NCI-H146 (cell line): Measurements from ENCODE around the gene AJAP1.

ENCODE experiments used
- DNase-seq: peaks from one replicate; lab custom pipeline; 2025; lab: John Stamatoyannopoulos, UW

The AJAP1 gene

DNA sequence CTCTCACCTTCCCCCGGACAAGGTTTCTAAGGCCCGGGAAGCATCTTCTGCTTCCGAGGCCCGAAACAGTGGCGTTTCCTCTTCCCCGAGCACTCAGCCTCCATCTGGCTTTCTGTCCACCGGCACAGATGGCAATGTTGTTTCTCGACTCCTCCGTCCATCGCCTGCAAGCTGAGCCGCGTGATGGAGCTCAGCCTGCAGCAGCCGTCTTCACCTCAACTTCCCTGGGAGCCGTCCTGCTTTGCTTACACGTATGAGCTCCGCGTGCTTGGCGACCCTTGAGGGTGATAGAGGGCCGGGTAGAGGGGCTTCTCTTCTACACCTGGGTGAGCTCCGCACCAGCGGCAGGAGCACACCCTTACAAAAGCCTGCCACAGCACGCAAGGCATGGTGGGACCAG is 80.4 kb downstream of the AJAP1 start:
- DNase-seq: no peak

DNA sequence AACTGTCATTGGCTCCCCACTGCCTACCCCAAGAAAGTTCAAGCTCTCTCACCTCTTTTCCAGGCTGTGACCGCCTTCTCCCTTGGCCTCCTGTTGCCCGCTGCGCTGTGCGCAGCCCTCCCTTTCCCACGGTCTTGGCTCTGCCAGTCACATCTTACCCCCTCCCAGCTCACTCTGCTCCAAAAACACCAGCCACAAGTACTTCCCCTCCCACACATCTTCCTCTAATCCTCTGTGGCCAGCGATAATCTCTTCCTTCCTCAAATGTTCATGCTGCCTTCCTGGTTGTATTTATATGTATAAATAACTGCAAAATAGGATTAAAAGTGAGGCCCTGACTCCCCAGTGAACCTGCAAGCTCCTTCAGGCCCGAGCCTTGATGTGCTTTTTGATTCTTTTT is 81.8 kb downstream of the AJAP1 start:
- no peak for DNase-seq

DNA sequence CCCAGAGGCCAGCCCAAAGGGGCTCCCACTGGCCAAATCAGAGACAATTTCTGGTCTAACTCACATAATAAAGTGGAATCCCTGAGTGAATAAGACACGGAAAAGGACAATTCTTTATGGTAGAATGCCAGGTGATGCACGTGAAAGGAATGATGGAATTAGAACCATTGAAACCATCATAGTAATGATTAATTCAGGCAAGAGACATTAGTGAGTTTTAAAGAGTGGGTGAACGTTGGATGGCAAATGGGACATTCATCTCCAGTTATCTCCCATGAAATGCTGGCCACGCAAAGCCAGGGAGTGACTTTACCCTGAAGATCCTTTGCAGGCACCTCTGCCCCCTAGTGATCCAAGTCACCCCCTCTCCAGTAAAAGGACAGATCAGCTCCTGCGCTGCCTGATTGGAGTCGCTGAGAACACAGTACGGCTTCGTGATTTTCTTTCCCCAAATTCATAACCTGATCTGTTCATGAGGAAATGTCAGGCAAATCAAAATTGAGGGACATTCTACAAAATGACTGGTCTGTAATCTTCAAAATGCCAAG is 87.5 kb downstream of the AJAP1 start:
- no peak for DNase-seq

DNA sequence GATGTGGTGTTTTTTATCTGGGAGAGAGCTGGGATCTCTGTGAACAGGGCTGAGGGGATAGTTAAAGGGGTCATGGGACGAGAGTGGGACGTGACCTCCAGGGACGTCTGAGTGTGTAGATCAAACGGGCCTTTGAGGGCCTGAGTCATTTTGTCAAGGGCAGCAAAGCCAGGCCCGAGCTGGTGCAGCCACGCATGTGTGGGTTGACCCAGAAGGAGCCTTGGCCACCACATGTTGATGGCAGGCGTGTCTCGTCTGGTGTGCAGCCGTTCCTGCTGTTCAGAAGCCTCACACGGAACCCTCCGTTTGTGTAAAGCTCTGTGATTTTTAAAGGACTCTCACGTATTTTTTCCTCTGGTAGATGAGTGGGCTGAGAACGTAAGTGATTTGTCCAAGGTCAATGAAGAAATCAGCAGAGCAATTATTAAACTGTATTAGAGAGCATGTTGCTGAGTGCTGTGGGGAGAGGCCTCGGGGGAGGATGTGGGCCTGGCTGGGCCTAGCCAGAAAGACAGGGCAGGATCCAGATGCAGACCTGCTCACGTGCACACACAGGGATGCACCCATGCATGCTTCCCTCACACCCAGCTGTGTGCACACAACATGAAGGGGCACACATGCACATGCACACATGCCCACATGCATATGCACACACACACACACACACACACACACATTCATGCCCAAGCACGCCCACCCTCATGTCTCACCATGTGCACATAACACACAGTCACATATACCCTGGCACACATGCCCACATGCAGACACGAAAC is 89.8 kb downstream of the AJAP1 start:
- DNase-seq: no peak

DNA sequence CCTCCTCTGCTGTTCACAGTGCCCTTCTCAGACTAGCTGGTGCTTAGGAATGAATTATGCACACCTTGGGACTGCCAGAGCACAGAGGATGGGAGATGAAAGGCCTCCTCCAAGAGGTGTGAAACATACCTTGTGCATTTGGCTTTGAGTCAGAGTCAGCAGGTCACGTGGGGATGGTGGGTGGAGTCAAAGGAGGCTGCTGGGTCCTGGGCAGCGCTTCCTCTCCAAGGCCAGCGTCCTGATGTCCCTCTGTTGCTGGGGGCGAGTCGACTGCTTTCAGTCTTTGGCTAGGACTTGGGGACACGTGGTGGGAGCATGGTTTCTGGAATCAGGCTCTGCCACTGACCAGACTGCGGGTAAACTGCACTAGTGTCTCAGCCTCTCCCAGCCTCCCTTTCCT is 91.2 kb downstream of the AJAP1 start:
- DNase-seq: no peak

DNA sequence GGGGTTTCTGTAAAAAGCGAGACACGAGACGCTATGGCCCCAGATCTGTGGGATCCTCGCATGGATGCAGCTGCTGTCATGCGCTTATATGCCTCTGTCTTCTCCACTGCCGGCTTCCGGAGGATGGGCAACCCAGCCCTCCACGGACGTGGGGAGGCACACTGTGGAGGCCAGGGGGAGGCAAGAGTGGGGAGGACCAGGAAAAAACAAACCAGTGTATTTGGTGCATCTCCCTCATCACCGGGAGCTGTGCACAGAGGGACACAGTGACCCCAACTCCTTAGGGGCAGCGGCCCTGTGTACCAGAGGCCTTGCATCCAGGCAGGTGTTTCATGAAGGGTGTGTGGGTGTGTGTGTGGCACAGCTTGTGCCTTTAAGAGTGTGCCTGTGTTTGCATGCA is 95.0 kb downstream of the AJAP1 start:
- DNase-seq: no peak

DNA sequence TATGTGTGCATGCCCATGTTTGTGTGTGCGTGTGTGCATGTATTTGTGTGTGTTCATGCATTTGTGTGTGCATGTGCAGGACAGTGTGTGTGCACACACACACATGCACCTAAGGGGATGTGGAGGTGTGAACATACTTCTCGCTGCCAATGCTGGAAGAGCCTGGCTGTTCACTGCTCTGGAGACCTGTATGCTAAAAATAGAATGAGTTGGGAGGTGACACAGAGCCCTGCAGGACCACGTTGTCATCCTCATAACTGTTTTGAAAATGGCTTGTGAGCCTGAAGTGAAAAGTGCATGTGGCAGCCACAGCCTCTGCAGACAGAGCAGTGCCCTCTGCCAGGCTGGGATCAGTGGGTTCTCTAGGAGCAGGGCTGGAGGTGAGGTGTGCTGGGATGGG is 95.8 kb downstream of the AJAP1 start:
- no peak for DNase-seq

DNA sequence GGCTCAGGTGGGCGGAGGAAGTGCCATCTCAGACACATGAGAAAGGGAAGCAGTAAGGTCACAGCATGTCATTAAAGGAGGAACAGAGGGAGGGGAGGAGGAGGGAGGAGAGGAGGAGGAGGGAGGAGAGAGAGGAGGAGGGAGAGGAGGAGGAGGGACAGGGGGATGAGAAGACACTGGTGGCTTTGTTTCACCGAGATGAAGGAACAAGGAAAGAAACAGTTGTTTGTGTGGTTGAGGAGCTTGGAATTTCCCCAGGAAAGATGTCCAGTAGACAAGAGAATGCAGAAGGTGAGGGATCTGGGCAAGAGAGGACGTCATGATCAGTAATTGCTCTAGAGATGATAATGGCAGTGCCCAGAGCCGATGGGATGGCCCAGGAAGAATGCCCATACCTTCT is 97.7 kb downstream of the AJAP1 start:
- DNase-seq: no peak

DNA sequence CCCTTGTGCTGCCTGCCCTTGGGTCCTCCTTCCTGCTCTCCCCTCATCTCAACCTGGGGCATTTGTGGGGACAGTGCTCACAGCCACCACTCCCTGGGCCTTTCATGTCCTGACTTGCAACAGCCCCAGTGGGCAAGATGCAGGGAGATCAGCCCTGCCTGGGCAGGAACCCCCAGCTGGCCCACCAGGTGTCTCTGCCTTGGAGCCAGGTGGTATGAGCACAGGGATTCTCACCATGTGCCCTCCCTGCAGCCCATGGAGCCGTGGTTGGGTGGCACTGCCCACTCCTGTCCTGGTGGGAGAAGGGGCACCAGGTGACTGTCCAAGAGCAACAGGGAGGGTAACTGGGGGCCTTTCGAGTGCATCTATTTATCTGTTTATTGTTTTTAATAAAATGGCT is 100.4 kb downstream of the AJAP1 start:
- no peak for DNase-seq

DNA sequence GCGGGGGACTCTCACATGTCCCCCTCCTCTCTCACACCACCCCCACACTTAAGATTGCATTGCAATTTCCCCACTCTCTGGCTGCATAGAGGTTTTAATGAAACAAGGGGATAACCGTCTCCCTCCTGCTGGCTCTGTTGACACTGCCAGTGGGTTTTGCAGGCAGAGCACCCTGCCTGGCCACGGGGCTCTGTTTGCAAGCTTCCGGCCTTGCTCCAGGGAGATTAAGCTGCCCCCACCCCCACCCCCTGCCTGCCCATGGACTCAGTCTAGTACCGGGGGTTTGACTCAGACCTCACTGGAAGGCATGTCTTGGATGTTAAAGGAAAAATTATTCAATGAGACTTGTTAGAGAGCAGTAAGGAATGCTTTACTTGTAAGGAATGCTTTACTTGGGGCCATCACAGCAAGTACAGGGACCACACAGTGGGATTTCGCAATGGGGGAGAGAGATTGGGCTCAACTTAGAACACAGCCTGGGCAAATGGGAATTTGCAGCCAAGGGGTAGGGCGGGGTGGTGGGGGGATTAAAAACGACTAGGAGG is 101.0 kb downstream of the AJAP1 start:
- no peak for DNase-seq

DNA sequence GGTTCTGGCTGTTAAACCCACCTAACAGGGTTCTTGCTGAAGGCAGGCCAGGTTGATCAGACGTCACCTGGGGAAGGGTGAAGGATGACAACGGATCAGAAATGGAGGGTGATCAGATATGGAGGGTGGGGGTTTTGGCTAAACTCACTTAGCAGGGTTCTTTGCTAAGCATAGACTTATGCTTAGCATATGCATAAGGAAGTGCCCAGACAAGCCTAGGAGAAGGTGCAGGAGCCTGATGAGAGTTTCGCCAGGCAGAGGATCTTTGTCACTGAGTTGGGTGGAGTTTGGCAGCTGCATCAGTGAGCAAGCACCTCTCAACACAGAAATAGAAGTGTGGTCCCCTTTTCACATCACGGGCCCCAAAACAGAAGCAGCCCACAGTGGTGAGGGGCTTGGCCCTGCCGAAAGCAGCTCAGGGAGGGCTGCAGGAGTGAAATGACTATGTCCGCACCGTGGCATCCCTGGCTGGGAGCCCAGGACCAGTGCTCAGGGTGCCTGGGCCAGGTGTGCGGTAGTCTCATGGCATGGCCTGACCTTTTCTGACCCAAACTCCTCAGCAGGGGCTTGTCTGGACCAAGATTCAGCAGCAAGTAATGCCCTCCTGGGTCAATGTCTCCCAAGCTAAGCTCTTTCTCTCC is 101.6 kb downstream of the AJAP1 start:
- DNase-seq: no peak

DNA sequence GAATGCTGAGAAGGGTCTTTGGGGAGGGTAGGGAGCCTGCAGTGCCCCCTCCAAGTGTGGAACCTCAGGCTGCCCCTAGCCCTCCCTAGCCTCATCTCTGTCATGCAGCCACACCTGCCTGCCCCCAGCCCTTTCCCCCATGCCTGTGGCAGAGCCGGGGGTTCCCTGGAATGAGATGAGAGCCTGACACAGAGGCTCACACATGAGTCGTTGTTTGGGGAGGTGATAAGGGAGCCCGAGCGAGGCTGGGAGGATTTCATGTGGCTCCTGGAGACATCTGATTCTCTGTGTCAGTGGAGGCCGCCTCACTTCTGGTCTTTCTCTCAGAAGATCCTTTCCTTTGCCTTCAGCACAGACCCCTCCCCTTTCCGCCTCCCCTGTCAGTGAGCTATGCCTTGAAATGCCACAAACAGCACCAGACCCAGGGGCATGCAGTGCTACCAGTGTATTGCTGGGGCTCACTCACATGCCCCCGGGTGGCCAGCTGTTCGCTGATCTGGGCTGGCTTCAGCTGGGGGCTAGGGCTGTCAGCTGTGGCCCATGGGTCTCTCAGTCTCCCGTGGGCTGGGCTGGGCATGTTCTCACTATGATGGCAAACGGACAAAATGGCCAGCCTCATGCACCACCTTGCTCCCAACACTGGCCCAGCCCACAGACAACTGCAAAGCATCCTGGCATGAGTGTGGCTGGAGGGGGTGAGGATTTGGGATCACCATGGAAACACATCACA is 102.6 kb downstream of the AJAP1 start:
- no peak for DNase-seq

DNA sequence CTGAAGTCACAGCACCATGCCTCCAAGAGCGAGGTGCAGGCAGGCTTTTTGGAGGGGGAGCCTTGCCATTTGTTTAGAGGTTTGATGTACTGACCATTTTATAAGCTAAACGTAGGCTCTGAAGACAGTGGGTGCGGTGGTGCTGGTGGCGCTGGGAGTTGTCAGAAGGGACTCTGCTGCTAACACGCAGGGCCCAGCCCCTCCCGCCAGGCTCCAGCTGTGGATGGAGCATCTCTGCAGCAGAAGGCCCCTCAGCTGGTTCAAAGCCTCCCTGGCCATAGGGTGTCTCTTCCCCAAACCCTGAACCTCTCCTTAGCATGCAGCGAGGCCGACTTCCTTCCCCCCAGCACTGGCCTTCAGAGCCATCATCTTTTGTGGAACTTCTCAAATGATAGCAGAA is 105.3 kb downstream of the AJAP1 start:
- DNase-seq: no peak

DNA sequence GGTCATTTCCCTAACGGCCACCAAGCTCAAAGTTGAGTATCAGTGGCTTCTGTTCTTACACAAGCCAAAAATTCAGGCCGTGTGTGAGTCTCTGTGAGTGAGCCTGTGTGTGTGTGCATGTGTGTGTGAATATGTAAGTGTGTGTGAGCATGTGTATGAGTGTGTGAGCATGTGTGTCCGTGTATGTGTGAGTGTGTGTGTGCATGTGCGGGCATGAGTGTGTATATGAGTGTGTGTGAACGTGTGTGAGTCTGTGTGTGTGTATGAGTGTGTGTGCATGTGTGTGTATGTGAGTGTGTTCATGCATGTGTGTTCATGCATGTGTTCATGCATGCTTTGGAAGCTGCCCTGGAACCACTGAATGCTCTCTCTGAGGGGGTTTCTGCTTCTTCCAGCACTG is 105.7 kb downstream of the AJAP1 start:
- DNase-seq: no peak

DNA sequence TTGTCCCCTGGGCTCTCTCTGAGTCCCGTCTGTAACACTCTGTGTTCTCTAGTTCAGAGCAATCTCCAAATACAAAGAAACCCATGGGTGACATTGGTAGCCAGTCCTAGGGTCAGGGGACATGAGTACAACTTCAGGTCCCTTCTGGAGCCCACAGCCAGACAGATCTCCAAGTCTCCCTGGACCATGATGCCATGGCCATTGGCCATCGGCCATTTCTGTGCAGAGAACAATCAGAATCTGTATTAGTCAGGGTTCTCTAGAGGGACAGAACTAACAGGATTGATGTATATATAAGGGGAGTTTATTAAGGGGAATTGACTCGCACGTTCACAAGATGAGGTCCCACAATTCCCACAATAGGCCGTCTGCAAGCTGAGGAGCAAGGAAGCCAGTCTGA is 106.9 kb downstream of the AJAP1 start:
- no peak for DNase-seq

DNA sequence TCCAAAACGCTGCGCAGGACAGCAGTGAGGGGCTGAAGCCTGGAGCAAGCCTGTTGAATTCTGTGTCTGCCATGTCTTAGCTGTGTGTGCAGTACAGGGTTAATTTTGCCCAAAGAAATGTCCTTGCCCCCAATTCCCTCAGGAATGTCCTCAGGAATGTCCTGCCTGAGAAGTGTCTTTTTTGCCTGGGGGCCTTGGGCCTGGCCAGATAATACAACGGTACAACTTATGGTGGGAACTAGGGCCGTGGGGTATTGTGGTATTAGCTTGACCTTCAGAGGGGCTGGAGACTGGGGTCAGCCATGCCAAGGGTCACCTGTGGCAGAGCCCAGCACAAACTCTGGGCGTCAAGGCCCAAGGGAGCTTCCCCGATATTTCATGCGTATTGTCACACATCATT is 107.7 kb downstream of the AJAP1 start:
- DNase-seq: no peak

DNA sequence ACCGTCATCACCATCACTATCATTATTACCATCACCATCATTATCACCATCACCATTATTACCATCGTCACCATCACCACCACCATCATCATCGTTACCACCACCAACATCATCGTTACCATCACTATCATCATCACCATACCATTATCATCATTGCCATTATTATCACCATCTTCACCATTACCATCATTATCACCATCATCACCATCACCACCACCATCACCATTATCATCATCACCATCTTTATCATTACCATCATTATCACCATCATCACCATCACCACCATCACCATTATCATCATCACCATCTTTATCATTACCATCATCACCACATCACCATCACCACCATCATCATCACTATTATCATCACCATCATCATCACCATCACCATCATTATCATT is 112.9 kb downstream of the AJAP1 start:
- DNase-seq: no peak

DNA sequence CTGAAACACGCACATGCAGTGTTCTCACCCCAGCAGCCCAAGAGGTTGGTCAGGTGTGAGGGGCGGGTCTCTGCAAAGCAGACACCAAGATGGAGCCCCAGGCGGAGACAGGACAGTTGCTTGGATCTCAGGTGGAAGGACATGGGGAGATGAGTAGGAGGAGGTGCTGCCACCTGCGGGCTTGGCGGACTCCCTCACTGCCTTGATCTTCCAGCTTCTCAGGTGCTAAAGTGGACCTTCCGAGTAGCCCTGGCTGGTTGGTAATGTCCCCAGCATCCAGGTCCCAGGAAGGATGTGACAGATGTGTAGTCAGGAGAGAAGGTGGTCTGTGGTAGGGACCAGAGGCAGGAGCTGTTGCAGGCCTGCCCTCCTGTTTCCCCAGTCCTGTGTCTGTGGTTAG is 114.1 kb downstream of the AJAP1 start:
- no peak for DNase-seq

DNA sequence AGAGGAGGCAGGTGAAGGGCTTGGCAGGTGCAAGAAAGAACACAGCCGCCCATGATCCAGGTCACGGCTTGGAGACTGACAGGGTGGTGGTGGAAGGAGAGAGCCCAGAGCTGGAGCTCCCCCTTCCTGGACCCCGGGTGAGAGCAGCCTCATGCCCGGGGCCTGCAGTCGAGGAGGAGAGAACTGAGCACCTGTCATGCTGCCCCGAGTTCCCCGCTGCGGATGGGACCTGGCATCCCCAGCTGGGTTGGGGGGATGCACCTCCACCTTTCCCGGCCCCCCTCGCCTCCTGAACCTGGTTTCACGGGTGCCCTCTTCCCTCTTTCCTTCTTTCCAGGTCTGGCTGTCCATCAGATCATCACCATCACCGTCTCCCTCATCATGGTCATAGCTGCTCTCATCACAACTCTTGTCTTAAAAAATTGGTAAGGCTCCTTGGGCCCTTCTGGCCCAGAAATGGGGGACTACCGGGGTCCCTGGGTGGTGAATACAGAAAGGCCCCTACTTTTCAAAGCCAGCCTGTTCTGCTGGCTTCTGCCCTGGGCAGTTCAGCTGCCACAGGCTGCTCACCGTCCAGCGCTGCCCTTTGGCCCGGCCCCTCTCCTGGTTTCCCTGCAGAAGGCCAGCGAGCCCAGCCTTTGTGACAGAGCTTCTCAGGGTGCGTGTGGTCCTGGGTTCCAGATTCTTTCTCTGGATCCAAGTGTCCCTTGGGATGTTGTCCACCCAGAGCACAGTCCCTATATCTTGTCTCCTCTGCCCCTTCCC is 115.3 kb downstream of the AJAP1 start:
- DNase-seq: no peak

DNA sequence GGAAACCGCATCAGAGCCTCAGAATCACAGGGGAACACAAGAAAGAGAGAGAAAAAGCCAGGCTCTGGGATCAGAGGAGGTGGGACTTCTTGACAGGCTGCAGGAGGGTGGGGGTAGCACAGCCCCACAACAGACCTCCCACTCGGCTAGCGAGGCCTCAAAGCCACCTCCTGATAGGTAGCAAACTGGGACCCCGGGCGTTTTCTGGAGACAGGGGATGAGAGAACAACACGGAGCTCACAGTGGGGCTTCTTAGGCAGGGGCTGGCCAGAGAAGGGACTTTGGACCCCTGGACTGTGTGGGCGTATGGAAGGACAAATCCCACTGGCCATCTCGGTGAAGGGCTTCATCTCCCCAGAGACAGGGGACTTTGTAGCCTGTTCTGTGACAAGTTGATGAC is 116.3 kb downstream of the AJAP1 start:
- no peak for DNase-seq

DNA sequence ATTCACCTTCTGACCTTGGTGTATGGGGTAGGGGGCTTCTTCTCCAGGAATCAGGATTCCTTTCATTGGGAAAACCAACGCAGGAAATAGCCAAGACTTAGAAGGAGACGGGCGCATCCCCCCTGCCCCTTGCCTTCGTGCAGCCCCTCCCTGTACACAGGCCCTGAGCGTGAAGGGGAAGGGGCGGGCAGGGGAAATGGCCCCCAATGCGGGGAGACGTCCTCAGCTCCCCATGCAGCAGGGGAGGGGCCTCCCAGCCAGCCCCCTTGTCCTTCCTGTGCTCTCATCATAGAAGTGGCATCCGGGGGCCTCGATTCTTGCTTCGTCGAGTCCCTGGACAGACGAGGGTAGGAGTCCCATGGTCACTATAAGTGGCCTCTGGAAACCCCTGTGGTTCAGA is 116.9 kb downstream of the AJAP1 start:
- no peak for DNase-seq

DNA sequence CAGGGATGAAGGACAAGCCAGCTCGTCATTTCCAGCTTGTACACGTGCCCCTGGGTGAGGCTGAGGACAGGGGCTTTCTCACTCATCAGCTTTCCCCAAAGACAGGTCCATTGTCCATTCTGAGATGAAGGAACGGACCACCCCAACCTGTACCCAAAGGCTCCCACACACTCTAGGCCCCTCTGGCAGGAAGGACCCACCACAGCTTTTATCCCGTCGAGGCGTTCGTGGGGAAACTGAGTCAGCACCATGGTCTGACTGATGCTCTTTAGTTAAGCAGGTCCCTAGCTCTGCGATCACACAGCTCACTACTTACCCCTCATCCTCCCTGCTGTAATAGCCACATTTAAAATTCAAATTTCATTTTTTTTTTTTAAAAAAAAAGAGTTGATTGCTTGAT is 117.3 kb downstream of the AJAP1 start:
- DNase-seq: no peak
